B cell (primary cell): ENCODE data around the gene TRABD2B. TPM values are rescaled to one million over a fixed set of nuclear protein-coding genes. Genes with fewer than 3 reads are reported as not detected.

Experiments used
- ATAC-seq: fragments of 200-7000 bp; cut with Tn5 transposase; one replicate; pipeline ENCODE4 v1.10.0; 2021; ENCODE audit warnings: low read depth, mild to moderate bottlenecking, moderate number of reproducible peaks, moderate library complexity
- CTCF ChIA-PET: fragments of 350-600 bp; sonication (Branson Sonifier 250); formaldehyde crosslinking; loops from one replicate; lab custom pipeline; 2021; ENCODE audit warnings: antibody characterized with exemption, inconsistent platforms; lab: Charles Lee
- POLR2A ChIA-PET: fragments of 350-600 bp; sonication (Branson Sonifier 250); formaldehyde crosslinking; loops from one replicate; lab custom pipeline; 2021; ENCODE audit warnings: antibody characterized with exemption; lab: Charles Lee
- DNase-seq: peaks from one replicate; pipeline ENCODE4 v3.0.0; 2013
- H2AFZ ChIP-seq: 2 replicates; pipeline ENCODE4 v1.6.1; 2012; ENCODE audit warnings: mild to moderate bottlenecking, low read depth, low read length; ENCODE audit not compliant: insufficient read depth, poor library complexity, severe bottlenecking
- H3K27ac ChIP-seq, 2 donors: 1 replicate in 1 of 2; 2 replicates in 1 of 2; pipeline ENCODE4 v1.5.1; 2012 to 2013; ENCODE audit warnings: low read length in 2 of 2, mild to moderate bottlenecking in 2 of 2, moderate library complexity in 1 of 2
- H3K27me3 ChIP-seq, 4 experiments: fragments of 200-600 bp in 1 of 4; sonication (generic) in 1 of 4; replicated peaks in 1 of 4; 1 replicate in 2 of 4; 2 replicates in 2 of 4; pipeline versions ENCODE4 v1.6.1 to v1.7.0; 2013 to 2016; ENCODE audit warnings: low read length in 3 of 4, mild to moderate bottlenecking in 2 of 4, mixed read lengths in 1 of 4, moderate library complexity in 1 of 4; ENCODE audit not compliant: insufficient read depth in 4 of 4, control insufficient read depth in 3 of 4; ENCODE audit errors: control extremely low read depth in 1 of 4
- H3K36me3 ChIP-seq, 2 experiments: replicated peaks in 1 of 2; 1 replicate in 1 of 2; 2 replicates in 1 of 2; pipeline versions ENCODE4 v1.6.1 to v1.7.1; 2013; ENCODE audit warnings: low read length in 1 of 2; ENCODE audit not compliant: insufficient read depth in 2 of 2, control insufficient read depth in 1 of 2; ENCODE audit errors: control extremely low read depth in 1 of 2, extremely low read depth in 1 of 2
- H3K4me1 ChIP-seq, 2 donors: fragments of 200-600 bp in 1 of 2; sonication (generic) in 1 of 2; 1 replicate in 1 of 2; 2 replicates in 1 of 2; pipeline versions ENCODE4 v1.5.1 to v1.6.1; 2013 to 2017; ENCODE audit warnings: low read length in 2 of 2; ENCODE audit not compliant: control insufficient read depth in 2 of 2, insufficient read depth in 2 of 2
- H3K4me2 ChIP-seq: replicated peaks from 2 replicates; pipeline ENCODE3; 2012; ENCODE audit warnings: mild to moderate bottlenecking, low read depth, low read length; ENCODE audit not compliant: poor library complexity, severe bottlenecking
- H3K4me3 ChIP-seq, 5 experiments: fragments of 200-600 bp in 1 of 5; sonication (generic) in 1 of 5; 1 replicate in 3 of 5; 2 replicates in 2 of 5; pipeline versions ENCODE4 v1.5.1 to v1.7.0; 2011 to 2016; ENCODE audit warnings: low read length in 4 of 5, mild to moderate bottlenecking in 4 of 5, low read depth in 2 of 5, control low read depth in 1 of 5, moderate library complexity in 1 of 5; ENCODE audit not compliant: insufficient read depth in 1 of 5; ENCODE audit errors: control extremely low read depth in 1 of 5, extremely low read depth in 1 of 5
- H3K79me2 ChIP-seq: fragments of 200-600 bp; sonication (generic); one replicate; pipeline ENCODE4 v1.6.0; 2016; ENCODE audit warnings: low read length; ENCODE audit not compliant: control insufficient read depth, insufficient read depth
- H3K9ac ChIP-seq: fragments of 200-600 bp; sonication (generic); 2 replicates; pipeline ENCODE4 v1.6.1; 2017; ENCODE audit warnings: mild to moderate bottlenecking, low read length, moderate library complexity
- H3K9me3 ChIP-seq, 3 donors: one replicate each; pipeline versions ENCODE4 v1.6.1 to v1.7.1; 2013; ENCODE audit warnings: low read length in 2 of 3; ENCODE audit not compliant: control insufficient read depth in 2 of 3, insufficient read depth in 1 of 3; ENCODE audit errors: control extremely low read depth in 1 of 3
- H4K20me1 ChIP-seq: 2 replicates; pipeline ENCODE4 v1.6.0; 2012; ENCODE audit warnings: mild to moderate bottlenecking, low read length; ENCODE audit not compliant: insufficient read depth, control insufficient read depth, poor library complexity, severe bottlenecking
- H3K27ac Mint-ChIP-seq: one replicate; pipeline ENCODE4 v1.8.0; 2021; ENCODE audit warnings: mixed read lengths
- H3K27me3 Mint-ChIP-seq: one replicate; pipeline ENCODE4 v1.8.0; 2021; ENCODE audit warnings: mixed read lengths
- H3K4me1 Mint-ChIP-seq: one replicate; pipeline ENCODE4 v1.8.0; 2021; ENCODE audit warnings: mixed read lengths
- H3K4me3 Mint-ChIP-seq: one replicate; pipeline ENCODE4 v1.8.0; 2021; ENCODE audit warnings: mixed read lengths
- H3K9me3 Mint-ChIP-seq: one replicate; pipeline ENCODE4 v1.8.0; 2022; ENCODE audit warnings: mixed read lengths; ENCODE audit not compliant: insufficient read depth
- EZH2 ChIP-seq: IDR thresholded peaks from 2 replicates; pipeline ENCODE4 v1.6.1; 2012; ENCODE audit warnings: borderline replicate concordance, low read depth, mild to moderate bottlenecking, moderate library complexity, low read length; ENCODE audit not compliant: insufficient read depth, poor library complexity, severe bottlenecking
- WGBS: methylation state at CpG from one replicate; pipeline ENCODE4 v1.1.5; 2013; ENCODE audit warnings: missing lambda C conversion rate; ENCODE audit not compliant: insufficient coverage; 5-methylcytosine and 5-hydroxymethylcytosine counted together
- intact Hi-C: fragments of 100-400 bp; cut with micrococcal nuclease; formaldehyde crosslinking; loops from one replicate; pipeline ENCODE4 v1.10.0; 2022
- polyA plus RNA-seq: library from polyadenylated mRNA; depleted of rRNA; stranded (reverse); fragments of >200 nt; gene quantifications from 2 replicates; pipeline ENCODE4 v1.2.3, GENCODE V29; 2012
- total RNA-seq, 2 donors: library from RNA; stranded (reverse); fragments of 120-200 nt in 1 of 2; gene quantifications; 1 replicate in 1 of 2; 2 replicates in 1 of 2; pipeline versions ENCODE4 v1.2.3 to v1.2.4, GENCODE V29; 2013 to 2022
- TF ChIP-seq, protein P1 (sequence below): fragments of 200-600 bp; IDR thresholded peaks from one replicate; pipeline ENCODE4 v1.8.0; 2022; ENCODE audit warnings: antibody characterized with exemption, mild to moderate bottlenecking

Gene TRABD2B
- total and polyA plus RNA-seq, 2 donors (not counting 1 experiment from before 2014, with no cell fraction given), result not detected

DNA sequence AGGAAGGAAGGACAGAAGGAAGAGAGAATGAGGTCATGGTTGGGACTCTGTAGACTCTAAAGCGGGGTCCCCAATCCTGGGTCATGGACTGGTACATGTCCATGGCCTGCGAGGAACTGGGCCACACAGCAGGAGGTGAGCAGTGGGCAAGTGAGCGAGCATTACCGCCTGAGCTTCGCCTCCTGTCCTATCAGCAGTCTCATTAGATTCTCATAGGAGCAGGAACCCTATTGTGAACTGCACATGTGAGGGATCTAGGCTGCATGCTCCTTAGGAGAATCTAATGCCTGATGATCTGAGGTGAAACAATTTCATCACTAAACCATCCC is 128.9 kb downstream of the TRABD2B start:
- CTCF ChIA-PET, result no interaction called here
- ATAC-seq, result no peak

DNA sequence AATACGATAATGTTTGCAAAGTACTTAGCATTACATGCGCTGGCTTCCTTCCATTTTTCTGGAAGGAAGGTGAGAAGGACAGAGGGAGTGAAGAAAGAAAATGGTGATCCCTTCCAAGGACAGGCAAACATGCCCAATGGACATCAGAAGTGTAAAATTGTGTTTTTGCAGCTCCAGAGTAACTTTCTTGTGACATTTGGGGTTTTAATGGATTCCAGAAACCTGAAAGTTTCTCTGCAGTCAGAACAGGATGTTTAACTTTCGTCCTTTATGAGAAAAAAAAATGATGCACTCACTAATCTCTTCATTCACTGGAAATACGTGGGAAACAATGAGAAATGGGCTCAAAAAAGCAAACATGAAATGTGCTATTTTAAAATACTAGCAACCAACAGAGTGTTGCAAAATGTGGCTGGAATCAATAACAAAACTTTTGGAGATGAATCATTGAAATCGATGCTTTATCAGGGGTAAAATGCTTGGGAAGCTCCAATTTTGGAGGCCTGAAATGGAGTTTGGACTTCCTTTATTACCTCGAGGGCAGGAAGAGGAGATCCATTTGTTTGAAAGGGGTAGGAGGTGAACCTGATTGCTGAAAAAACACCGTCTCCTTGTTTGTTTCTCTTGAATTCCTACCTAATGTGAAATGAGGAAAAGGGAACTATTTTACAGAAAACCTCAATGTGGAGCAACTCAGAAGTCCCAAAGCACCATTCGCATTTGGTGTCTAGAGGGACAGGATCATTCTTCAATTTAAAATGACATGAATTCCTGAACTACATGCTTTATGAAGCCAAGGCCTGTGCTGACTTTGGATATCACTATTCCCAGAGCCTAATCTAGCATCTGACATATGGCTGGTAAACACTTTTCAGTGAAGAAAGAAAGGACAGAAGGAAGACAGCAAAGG is 129.5 kb downstream of the TRABD2B start:
- TF ChIP-seq, protein P1, sequence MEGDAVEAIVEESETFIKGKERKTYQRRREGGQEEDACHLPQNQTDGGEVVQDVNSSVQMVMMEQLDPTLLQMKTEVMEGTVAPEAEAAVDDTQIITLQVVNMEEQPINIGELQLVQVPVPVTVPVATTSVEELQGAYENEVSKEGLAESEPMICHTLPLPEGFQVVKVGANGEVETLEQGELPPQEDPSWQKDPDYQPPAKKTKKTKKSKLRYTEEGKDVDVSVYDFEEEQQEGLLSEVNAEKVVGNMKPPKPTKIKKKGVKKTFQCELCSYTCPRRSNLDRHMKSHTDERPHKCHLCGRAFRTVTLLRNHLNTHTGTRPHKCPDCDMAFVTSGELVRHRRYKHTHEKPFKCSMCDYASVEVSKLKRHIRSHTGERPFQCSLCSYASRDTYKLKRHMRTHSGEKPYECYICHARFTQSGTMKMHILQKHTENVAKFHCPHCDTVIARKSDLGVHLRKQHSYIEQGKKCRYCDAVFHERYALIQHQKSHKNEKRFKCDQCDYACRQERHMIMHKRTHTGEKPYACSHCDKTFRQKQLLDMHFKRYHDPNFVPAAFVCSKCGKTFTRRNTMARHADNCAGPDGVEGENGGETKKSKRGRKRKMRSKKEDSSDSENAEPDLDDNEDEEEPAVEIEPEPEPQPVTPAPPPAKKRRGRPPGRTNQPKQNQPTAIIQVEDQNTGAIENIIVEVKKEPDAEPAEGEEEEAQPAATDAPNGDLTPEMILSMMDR, result no peak
- no peak for TF ChIP-seq EZH2
- WGBS, result 85% methylated on average over 4 of the region's 8 CpGs

More for the DNA sequence above, 128.9 kb downstream of the TRABD2B start:
- no peaks in the 10 kb centered on the region for H3K36me3 ChIP-seq
- peaks cover 0 to 4% (median 0%) of the 10 kb centered on the region in 4 experiments for H3K27me3 ChIP-seq
- H3K4me3 Mint-ChIP-seq, result no peak overlapping the region
- H3K4me3 ChIP-seq, result no peak overlapping the region
- H3K27ac Mint-ChIP-seq, result no peak overlapping the region
- H3K9me3 Mint-ChIP-seq, result no peaks in the 10 kb centered on the region
- WGBS, result 87% methylated on average over 5 of the region's 5 CpGs
- intact Hi-C loops, result no loop called here
- H3K9ac ChIP-seq, result no peak overlapping the region
- H3K27me3 Mint-ChIP-seq, result peaks cover 20% of the 10 kb centered on the region
- H3K27ac ChIP-seq, result no peak overlapping the region
- H4K20me1 ChIP-seq, result no peaks in the 10 kb centered on the region
- H3K4me1 ChIP-seq, result no peaks in the 10 kb centered on the region
- no peak for TF ChIP-seq EZH2
- TF ChIP-seq, protein P1, result no peak
- no peak overlapping the region for H3K4me2 ChIP-seq
- no peaks in the 10 kb centered on the region for H3K4me1 Mint-ChIP-seq
- no peak for DNase-seq
- no peaks in the 10 kb centered on the region for H3K9me3 ChIP-seq
- H2AFZ ChIP-seq, result no peak overlapping the region
- POLR2A ChIA-PET, result no interaction called here
- H3K79me2 ChIP-seq, result no peaks in the 10 kb centered on the region

More for the DNA sequence above, 129.5 kb downstream of the TRABD2B start:
- ATAC-seq, result no peak
- H2AFZ ChIP-seq, result no peak overlapping the region
- no peaks in the 10 kb centered on the region for H4K20me1 ChIP-seq
- Mint-ChIP-seq H3K4me3 (no peak overlapping the region), H3K27me3 (peaks cover 24% of the 10 kb centered on the region), H3K9me3 (no peaks in the 10 kb centered on the region), H3K27ac (no peak overlapping the region), H3K4me1 (no peaks in the 10 kb centered on the region)
- ChIA-PET POLR2A (no interaction called here), CTCF (no interaction called here)
- intact Hi-C loops, result no loop called here
- no peak overlapping the region for H3K4me3 ChIP-seq
- DNase-seq, result no peak
- no peaks in the 10 kb centered on the region for H3K36me3 ChIP-seq
- no peaks in the 10 kb centered on the region for H3K4me1 ChIP-seq
- no peak overlapping the region for H3K27ac ChIP-seq
- no peaks in the 10 kb centered on the region for H3K79me2 ChIP-seq
- peaks cover 0 to 4% (median 0%) of the 10 kb centered on the region in 4 experiments for H3K27me3 ChIP-seq
- H3K4me2 ChIP-seq, result no peak overlapping the region
- no peaks in the 10 kb centered on the region for H3K9me3 ChIP-seq
- H3K9ac ChIP-seq, result no peak overlapping the region
